HepG2 (cell line): ENCODE measurements around the gene SLCO1B1. TPM values are rescaled to one million over a fixed set of nuclear protein-coding genes. Genes with fewer than 3 reads are reported as not detected.

ENCODE experiments used
- ATAC-seq: fragments of 200-7000 bp; cut with Tn5 transposase; 3 replicates; pipeline ENCODE4 v1.9.1; 2020; ENCODE audit warnings: mild to moderate bottlenecking, moderate library complexity
- BruUV-seq: library from RNA; stranded (reverse); fragments of 400-500 nt; replicated peaks from 2 replicates; lab custom pipeline; 2021; lab: Mats Ljungman, UMichigan
- CTCF ChIA-PET: fragments of 300-600 bp; formaldehyde crosslinking; extraction: SDS; loops from one replicate; lab custom pipeline; 2021; ENCODE audit warnings: low total read pairs, inconsistent platforms, low intra/inter-chr PET ratio; lab: Yijun Ruan, JAX
- POLR2A ChIA-PET: fragments of 350-600 bp; sonication (Branson Sonifier 250); formaldehyde crosslinking; loops from one replicate; lab custom pipeline; 2020; ENCODE audit warnings: antibody characterized with exemption, inconsistent platforms; lab: Yijun Ruan, JAX
- DNase-seq: peaks from one replicate; pipeline ENCODE4 v3.0.0-alpha.2; 2015; ENCODE audit warnings: low spot score
- FAIRE-seq: peaks from 3 replicates; lab custom pipeline; 2011; peaks lifted over from hg19 to GRCh38; lab: Jason Lieb, UNC
- H2AFZ ChIP-seq: one replicate; pipeline ENCODE4 v1.6.1; 2011; ENCODE audit warnings: low read length, inconsistent platforms
- H3K27ac ChIP-seq: fragments of 300-600 bp; 3 replicates; pipeline ENCODE4 v1.8.0; 2011; ENCODE audit warnings: mixed run types, mild to moderate bottlenecking, mixed read lengths, low read length, inconsistent platforms; ENCODE audit not compliant: insufficient read depth; ENCODE audit errors: extremely low read length
- H3K27me3 ChIP-seq, 2 experiments: fragments of 200-600 bp in 1 of 2; 2 replicates in 1 of 2; 3 replicates in 1 of 2; pipeline versions ENCODE4 v1.6.0 to v1.8.0; 2011; ENCODE audit warnings: low read length in 2 of 2, mild to moderate bottlenecking in 2 of 2, moderate library complexity in 2 of 2, inconsistent platforms in 1 of 2; ENCODE audit not compliant: insufficient read depth in 2 of 2, control insufficient read depth in 1 of 2
- H3K36me3 ChIP-seq, 2 experiments: fragments of 200-600 bp in 1 of 2; replicated peaks in 1 of 2; 2 replicates in 1 of 2; 3 replicates in 1 of 2; pipeline versions ENCODE4 v1.5.1 to v1.8.0; 2011; ENCODE audit warnings: low read length in 2 of 2, inconsistent platforms in 1 of 2; ENCODE audit not compliant: insufficient read depth in 2 of 2, control insufficient read depth in 1 of 2
- H3K4me1 ChIP-seq: 2 replicates; pipeline ENCODE4 v1.5.1; 2012; ENCODE audit warnings: low read length, inconsistent platforms; ENCODE audit not compliant: insufficient read depth
- H3K4me2 ChIP-seq: 2 replicates; pipeline ENCODE4 v1.6.0; 2011; ENCODE audit warnings: low read depth, low read length, inconsistent platforms
- H3K4me3 ChIP-seq, 3 experiments: fragments of 200-600 bp in 1 of 3; sonication (generic), shearing (Covaris generic) in 1 of 3; replicated peaks in 1 of 3; 2 replicates each; pipeline ENCODE4 v1.5.1; 2011 to 2016; ENCODE audit warnings: low read length in 3 of 3, inconsistent platforms in 2 of 3, low read depth in 2 of 3, mild to moderate bottlenecking in 2 of 3, control low read depth in 1 of 3, mixed read lengths in 1 of 3; ENCODE audit not compliant: insufficient read depth in 1 of 3
- H3K79me2 ChIP-seq: one replicate; pipeline ENCODE4 v1.6.1; 2011; ENCODE audit warnings: low read length, inconsistent platforms; ENCODE audit not compliant: insufficient read depth
- H3K9ac ChIP-seq: 2 replicates; pipeline ENCODE4 v1.6.0; 2011; ENCODE audit warnings: mild to moderate bottlenecking, low read depth, low read length, inconsistent platforms; ENCODE audit not compliant: insufficient read depth
- H3K9me3 ChIP-seq: 2 replicates; pipeline ENCODE4 v1.5.1; 2012; ENCODE audit warnings: mild to moderate bottlenecking, low read length
- H4K20me1 ChIP-seq: 2 replicates; pipeline ENCODE4 v1.6.0; 2011; ENCODE audit warnings: inconsistent platforms, mild to moderate bottlenecking, low read length, moderate library complexity; ENCODE audit not compliant: insufficient read depth
- ATAD3A ChIP-seq: sonication (generic); formaldehyde crosslinking; IDR thresholded peaks from 2 replicates; pipeline ENCODE4 v1.4.0; 2020; ENCODE audit warnings: missing genetic modification reagents
- BRD4 ChIP-seq: sonication (generic); formaldehyde crosslinking; IDR thresholded peaks from 2 replicates; pipeline ENCODE4 v1.4.0; 2020; ENCODE audit warnings: missing genetic modification reagents
- FOSL2 ChIP-seq: sonication (generic); formaldehyde crosslinking; IDR thresholded peaks from 2 replicates; pipeline ENCODE4 v1.4.0; 2020; ENCODE audit warnings: missing genetic modification reagents
- PAF1 ChIP-seq: IDR thresholded peaks from 2 replicates; pipeline ENCODE4 v1.6.1; 2016; ENCODE audit warnings: missing genetic modification reagents, missing compliant biosample characterization
- PCBP1 ChIP-seq: fragments of 200-400 bp; formaldehyde crosslinking; IDR thresholded peaks from 2 replicates; pipeline ENCODE4 v1.6.1; 2017; ENCODE audit warnings: mild to moderate bottlenecking, low read depth, low read length, borderline replicate concordance
- POLR2AphosphoS5 ChIP-seq: IDR thresholded peaks from 2 replicates; pipeline ENCODE4 v1.6.1; 2012; ENCODE audit warnings: low read depth, low read length
- SP140L ChIP-seq: sonication (generic); formaldehyde crosslinking; IDR thresholded peaks from 2 replicates; pipeline ENCODE4 v1.4.0; 2020; ENCODE audit warnings: missing genetic modification reagents, borderline replicate concordance
- TMF1 ChIP-seq: sonication (generic); formaldehyde crosslinking; IDR thresholded peaks from 2 replicates; pipeline ENCODE4 v1.8.1; 2022; ENCODE audit warnings: low read depth, missing genetic modification reagents
- TP53 ChIP-seq: sonication (generic); formaldehyde crosslinking; conservative IDR thresholded peaks from 2 replicates; pipeline ENCODE4 v1.4.0; 2020; ENCODE audit warnings: missing genetic modification reagents
- ZNF20 ChIP-seq: sonication (generic); formaldehyde crosslinking; IDR thresholded peaks from 2 replicates; pipeline ENCODE4 v1.4.0; 2020; ENCODE audit warnings: mild to moderate bottlenecking, moderate library complexity, missing genetic modification reagents
- ZNF598 ChIP-seq: sonication (generic); formaldehyde crosslinking; IDR thresholded peaks from 2 replicates; pipeline ENCODE4 v1.5.1; 2020; ENCODE audit warnings: mild to moderate bottlenecking, missing genetic modification reagents, borderline replicate concordance
- WGBS: methylation state at CpG from one replicate; pipeline ENCODE4 v1.1.6; 2017; ENCODE audit warnings: low lambda C conversion rate; 5-methylcytosine and 5-hydroxymethylcytosine counted together
- in situ Hi-C: cut with HindIII; loops from 2 replicates; pipeline ENCODE4 v1.10.0; 2017; ENCODE audit warnings: low pct_unique_long_range_greater_than_20kb; ENCODE audit not compliant: extremely low pct_ligation_motif_present
- intact Hi-C: fragments of 100-400 bp; cut with micrococcal nuclease; formaldehyde crosslinking; loops from one replicate; pipeline ENCODE4 v1.10.0; 2022; ENCODE audit not compliant: unreplicated experiment
- polyA plus RNA-seq, 8 experiments: library from polyadenylated mRNA; depleted of rRNA in 3 of 8; stranded (reverse) in 7 of 8; unstranded in 1 of 8; fragments of >200 nt; fragmentation: Illumina TruSeq in 4 of 8; extraction: Trizol in 4 of 8; gene quantifications; 2 replicates each; pipeline versions ENCODE4 v1.2.1 to v1.2.3, GENCODE V29; 2011 to 2016; ENCODE audit warnings: low read depth in 4 of 8, missing spikeins in 1 of 8, mixed read lengths in 1 of 8; ENCODE audit not compliant: insufficient read depth in 1 of 8
- total RNA-seq, 5 experiments: library from RNA; depleted of rRNA; stranded (reverse); fragments of >200 nt; fragmentation: Illumina TruSeq; extraction: Trizol; gene quantifications; 2 replicates each; pipeline ENCODE4 v1.2.3, GENCODE V29; 2016; ENCODE audit warnings: low read depth in 1 of 5
- TF ChIP-seq, protein P1 (sequence below): sonication (generic); formaldehyde crosslinking; IDR thresholded peaks from 2 replicates; pipeline ENCODE4 v1.5.1; 2020; ENCODE audit warnings: missing genetic modification reagents, mild to moderate bottlenecking, borderline replicate concordance
- TF ChIP-seq, protein P2 (sequence below): sonication (generic); formaldehyde crosslinking; IDR thresholded peaks from 2 replicates; pipeline ENCODE4 v1.5.1; 2020; ENCODE audit warnings: missing genetic modification reagents, mild to moderate bottlenecking, borderline replicate concordance
- TF ChIP-seq, protein P3 (sequence below): sonication (generic); formaldehyde crosslinking; conservative IDR thresholded peaks from 2 replicates; pipeline ENCODE4 v1.8.1; 2023; ENCODE audit warnings: missing genetic modification reagents
- TF ChIP-seq, protein P4 (sequence below): sonication (generic); formaldehyde crosslinking; conservative IDR thresholded peaks from 2 replicates; pipeline ENCODE4 v1.4.0; 2020; ENCODE audit warnings: mild to moderate bottlenecking, missing genetic modification reagents, moderate library complexity

The SLCO1B1 gene
- total and polyA plus RNA-seq, 2 of the 13 experiments (the other 11 are each of a cell fraction or from before 2014, with no cell fraction given) = not detected

DNA sequence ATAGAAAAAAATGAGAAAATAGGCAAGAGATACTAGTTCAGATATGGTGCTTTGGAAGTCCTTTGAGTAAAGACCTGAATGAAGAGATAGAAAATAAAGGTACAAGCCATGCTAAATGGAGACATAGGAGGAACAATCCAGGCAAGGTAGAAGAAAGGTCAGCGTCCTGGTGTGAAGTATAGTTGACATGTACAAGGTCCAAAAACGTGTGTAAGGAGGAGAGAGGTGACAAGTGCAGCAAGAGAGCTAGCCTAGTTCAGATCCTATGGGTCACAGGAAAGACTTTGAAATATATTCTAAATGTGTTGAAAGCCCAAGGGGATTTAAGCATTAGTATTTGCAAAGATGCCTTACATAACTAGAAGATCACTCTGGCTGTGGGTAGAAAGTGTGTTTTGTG, 88.2 kb downstream of the SLCO1B1 start (continued):
- TF ChIP-seq, protein P1, sequence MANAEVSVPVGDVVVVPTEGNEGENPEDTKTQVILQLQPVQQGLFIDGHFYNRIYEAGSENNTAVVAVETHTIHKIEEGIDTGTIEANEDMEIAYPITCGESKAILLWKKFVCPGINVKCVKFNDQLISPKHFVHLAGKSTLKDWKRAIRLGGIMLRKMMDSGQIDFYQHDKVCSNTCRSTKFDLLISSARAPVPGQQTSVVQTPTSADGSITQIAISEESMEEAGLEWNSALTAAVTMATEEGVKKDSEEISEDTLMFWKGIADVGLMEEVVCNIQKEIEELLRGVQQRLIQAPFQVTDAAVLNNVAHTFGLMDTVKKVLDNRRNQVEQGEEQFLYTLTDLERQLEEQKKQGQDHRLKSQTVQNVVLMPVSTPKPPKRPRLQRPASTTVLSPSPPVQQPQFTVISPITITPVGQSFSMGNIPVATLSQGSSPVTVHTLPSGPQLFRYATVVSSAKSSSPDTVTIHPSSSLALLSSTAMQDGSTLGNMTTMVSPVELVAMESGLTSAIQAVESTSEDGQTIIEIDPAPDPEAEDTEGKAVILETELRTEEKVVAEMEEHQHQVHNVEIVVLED (CRISPR knock-in tag) = no peak
- TF ChIP-seq ATAD3A (CRISPR knock-in tag) (no peak), ZNF20 (CRISPR knock-in tag) (no peak)

DNA sequence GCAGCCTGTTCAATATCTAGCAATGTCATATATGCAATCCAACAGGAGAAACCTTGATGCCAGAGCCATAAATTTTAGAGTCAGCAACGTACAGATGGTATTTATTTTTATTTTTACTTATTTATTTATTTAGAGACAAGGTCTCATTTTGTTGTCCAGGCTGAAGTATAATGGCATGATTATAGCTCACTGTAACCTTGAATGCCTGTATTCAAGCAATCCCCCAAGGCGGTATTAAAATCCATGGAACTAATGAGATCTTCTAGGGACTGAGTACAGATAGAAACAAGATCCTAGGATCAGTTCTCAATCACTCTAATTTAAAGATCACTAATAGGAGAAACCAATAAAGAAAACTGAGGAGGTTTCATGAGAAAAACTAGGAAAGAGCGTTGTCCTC, 89.3 kb downstream of the SLCO1B1 start:
- WGBS = 36% methylated on average over 3 of the region's 3 CpGs
- no peak for FAIRE-seq
- BruUV-seq = no TSS peak

More for the DNA sequence above, 89.3 kb downstream of the SLCO1B1 start:
- no peaks in the 10 kb centered on the region for H3K27me3 ChIP-seq
- TF ChIP-seq POLR2AphosphoS5 (no peak), TMF1 (CRISPR knock-in tag) (no peak), PAF1 (no peak), FOSL2 (CRISPR knock-in tag) (no peak), PCBP1 (no peak), SP140L (CRISPR knock-in tag) (no peak), ZNF598 (CRISPR knock-in tag) (no peak), TP53 (no peak), BRD4 (no peak)
- TF ChIP-seq, protein P2, sequence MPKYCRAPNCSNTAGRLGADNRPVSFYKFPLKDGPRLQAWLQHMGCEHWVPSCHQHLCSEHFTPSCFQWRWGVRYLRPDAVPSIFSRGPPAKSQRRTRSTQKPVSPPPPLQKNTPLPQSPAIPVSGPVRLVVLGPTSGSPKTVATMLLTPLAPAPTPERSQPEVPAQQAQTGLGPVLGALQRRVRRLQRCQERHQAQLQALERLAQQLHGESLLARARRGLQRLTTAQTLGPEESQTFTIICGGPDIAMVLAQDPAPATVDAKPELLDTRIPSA (CRISPR knock-in tag) = no peak
- TF ChIP-seq, protein P3, sequence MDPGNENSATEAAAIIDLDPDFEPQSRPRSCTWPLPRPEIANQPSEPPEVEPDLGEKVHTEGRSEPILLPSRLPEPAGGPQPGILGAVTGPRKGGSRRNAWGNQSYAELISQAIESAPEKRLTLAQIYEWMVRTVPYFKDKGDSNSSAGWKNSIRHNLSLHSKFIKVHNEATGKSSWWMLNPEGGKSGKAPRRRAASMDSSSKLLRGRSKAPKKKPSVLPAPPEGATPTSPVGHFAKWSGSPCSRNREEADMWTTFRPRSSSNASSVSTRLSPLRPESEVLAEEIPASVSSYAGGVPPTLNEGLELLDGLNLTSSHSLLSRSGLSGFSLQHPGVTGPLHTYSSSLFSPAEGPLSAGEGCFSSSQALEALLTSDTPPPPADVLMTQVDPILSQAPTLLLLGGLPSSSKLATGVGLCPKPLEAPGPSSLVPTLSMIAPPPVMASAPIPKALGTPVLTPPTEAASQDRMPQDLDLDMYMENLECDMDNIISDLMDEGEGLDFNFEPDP (CRISPR knock-in tag) = no peak
- TF ChIP-seq, protein P4, sequence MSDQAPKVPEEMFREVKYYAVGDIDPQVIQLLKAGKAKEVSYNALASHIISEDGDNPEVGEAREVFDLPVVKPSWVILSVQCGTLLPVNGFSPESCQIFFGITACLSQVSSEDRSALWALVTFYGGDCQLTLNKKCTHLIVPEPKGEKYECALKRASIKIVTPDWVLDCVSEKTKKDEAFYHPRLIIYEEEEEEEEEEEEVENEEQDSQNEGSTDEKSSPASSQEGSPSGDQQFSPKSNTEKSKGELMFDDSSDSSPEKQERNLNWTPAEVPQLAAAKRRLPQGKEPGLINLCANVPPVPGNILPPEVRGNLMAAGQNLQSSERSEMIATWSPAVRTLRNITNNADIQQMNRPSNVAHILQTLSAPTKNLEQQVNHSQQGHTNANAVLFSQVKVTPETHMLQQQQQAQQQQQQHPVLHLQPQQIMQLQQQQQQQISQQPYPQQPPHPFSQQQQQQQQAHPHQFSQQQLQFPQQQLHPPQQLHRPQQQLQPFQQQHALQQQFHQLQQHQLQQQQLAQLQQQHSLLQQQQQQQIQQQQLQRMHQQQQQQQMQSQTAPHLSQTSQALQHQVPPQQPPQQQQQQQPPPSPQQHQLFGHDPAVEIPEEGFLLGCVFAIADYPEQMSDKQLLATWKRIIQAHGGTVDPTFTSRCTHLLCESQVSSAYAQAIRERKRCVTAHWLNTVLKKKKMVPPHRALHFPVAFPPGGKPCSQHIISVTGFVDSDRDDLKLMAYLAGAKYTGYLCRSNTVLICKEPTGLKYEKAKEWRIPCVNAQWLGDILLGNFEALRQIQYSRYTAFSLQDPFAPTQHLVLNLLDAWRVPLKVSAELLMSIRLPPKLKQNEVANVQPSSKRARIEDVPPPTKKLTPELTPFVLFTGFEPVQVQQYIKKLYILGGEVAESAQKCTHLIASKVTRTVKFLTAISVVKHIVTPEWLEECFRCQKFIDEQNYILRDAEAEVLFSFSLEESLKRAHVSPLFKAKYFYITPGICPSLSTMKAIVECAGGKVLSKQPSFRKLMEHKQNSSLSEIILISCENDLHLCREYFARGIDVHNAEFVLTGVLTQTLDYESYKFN (CRISPR knock-in tag) = no peak
- ATAC-seq (no peak), DNase-seq (no peak)
- H3K79me2 ChIP-seq = no peaks in the 10 kb centered on the region
- no peak overlapping the region for H3K4me3 ChIP-seq
- no peak overlapping the region for H3K9ac ChIP-seq
- H3K4me2 ChIP-seq = no peak overlapping the region
- H3K4me1 ChIP-seq = no peaks in the 10 kb centered on the region
- H2AFZ ChIP-seq = no peak overlapping the region
- in situ Hi-C loops (no loop called here), intact Hi-C loops (no loop called here)
- no peak overlapping the region for H3K27ac ChIP-seq
- no peaks in the 10 kb centered on the region for H4K20me1 ChIP-seq
- H3K36me3 ChIP-seq = no peaks in the 10 kb centered on the region
- ChIA-PET POLR2A (no interaction called here), CTCF (no interaction called here)
- H3K9me3 ChIP-seq = peaks cover 15% of the 10 kb centered on the region; the same call in 1 of the 2 replicates
